H1 (cell line): ENCODE measurements around the gene RHBG. TPM values are rescaled to one million over a fixed set of nuclear protein-coding genes. Genes with fewer than 3 reads are reported as not detected.

Experiments
- CTCF ChIA-PET: fragments of 300-600 bp; sonication (Branson Sonifier 250); formaldehyde crosslinking; loops from one replicate; lab custom pipeline; 2021; ENCODE audit not compliant: partially characterized antibody; lab: Charles Lee
- POLR2A ChIA-PET: fragments of 300-600 bp; sonication (Branson Sonifier 250); formaldehyde crosslinking; loops from one replicate; lab custom pipeline; 2021; ENCODE audit warnings: inconsistent platforms; ENCODE audit not compliant: partially characterized antibody; lab: Charles Lee
- DNase-seq, 2 experiments: peaks; one replicate each; pipeline versions ENCODE4 v3.0.0 to v3.0.0-alpha.2; 2010 to 2022; ENCODE audit warnings: low spot score in 2 of 2, low read depth in 1 of 2, mixed read lengths in 1 of 2
- FAIRE-seq: peaks from 2 replicates; lab custom pipeline; 2011; peaks lifted over from hg19 to GRCh38; lab: Jason Lieb, UNC
- H2AFZ ChIP-seq: 2 replicates; pipeline ENCODE4 v1.8.1; 2012; ENCODE audit warnings: low read length, inconsistent platforms
- H2AK5ac ChIP-seq: 2 replicates; pipeline ENCODE4 v1.6.1; 2013; ENCODE audit warnings: low read depth, low read length
- H2BK120ac ChIP-seq: replicated peaks from 2 replicates; pipeline ENCODE3; 2013; ENCODE audit warnings: low read depth, low read length, inconsistent platforms
- H2BK12ac ChIP-seq: 2 replicates; pipeline ENCODE4 v1.6.1; 2013; ENCODE audit warnings: low read depth, low read length
- H2BK15ac ChIP-seq: 2 replicates; pipeline ENCODE4 v1.6.1; 2013; ENCODE audit warnings: low read length
- H2BK20ac ChIP-seq: 2 replicates; pipeline ENCODE4 v1.6.1; 2013; ENCODE audit warnings: low read length
- H2BK5ac ChIP-seq: 2 replicates; pipeline ENCODE4 v1.6.1; 2013; ENCODE audit warnings: low read depth, low read length
- H3K14ac ChIP-seq: 2 replicates; pipeline ENCODE4 v1.6.1; 2013; ENCODE audit warnings: inconsistent platforms; ENCODE audit not compliant: insufficient read length
- H3K18ac ChIP-seq: 2 replicates; pipeline ENCODE4 v1.6.1; 2013; ENCODE audit warnings: low read length; ENCODE audit errors: extremely low read depth
- H3K23ac ChIP-seq: 2 replicates; pipeline ENCODE4 v1.6.1; 2013; ENCODE audit warnings: inconsistent platforms; ENCODE audit not compliant: insufficient read length
- H3K23me2 ChIP-seq: 2 replicates; pipeline ENCODE4 v1.6.1; 2013; ENCODE audit warnings: low read depth, low read length
- H3K27ac ChIP-seq: 2 replicates; pipeline ENCODE4 v1.6.1; 2011; ENCODE audit warnings: low read depth, low read length, inconsistent platforms
- H3K27me3 ChIP-seq, 4 experiments: replicated peaks in 1 of 4; 1 replicate in 1 of 4; 2 replicates in 3 of 4; pipeline versions ENCODE4 v1.6.1 to v1.8.1; 2011 to 2013; ENCODE audit warnings: low read length in 3 of 4, mild to moderate bottlenecking in 3 of 4, inconsistent platforms in 2 of 4, mixed read lengths in 2 of 4, moderate library complexity in 1 of 4; ENCODE audit not compliant: control insufficient read depth in 3 of 4, insufficient read depth in 3 of 4; ENCODE audit errors: extremely low read depth in 1 of 4
- H3K36me3 ChIP-seq, 4 experiments: 2 replicates each; pipeline versions ENCODE4 v1.6.1 to v1.8.1; 2011 to 2013; ENCODE audit warnings: mild to moderate bottlenecking in 4 of 4, low read length in 3 of 4, moderate library complexity in 2 of 4, control low read depth in 1 of 4, inconsistent platforms in 1 of 4; ENCODE audit not compliant: insufficient read depth in 4 of 4, control insufficient read depth in 2 of 4
- H3K4ac ChIP-seq: replicated peaks from 2 replicates; pipeline ENCODE3; 2013; ENCODE audit warnings: low read length, low read depth, mixed read lengths, inconsistent platforms; ENCODE audit not compliant: insufficient read length
- H3K4me1 ChIP-seq, 4 experiments: replicated peaks in 1 of 4; 1 replicate in 1 of 4; 2 replicates in 3 of 4; pipeline versions ENCODE4 v1.6.1 to v1.8.1; 2011 to 2013; ENCODE audit warnings: low read length in 3 of 4, inconsistent platforms in 2 of 4, mixed read lengths in 1 of 4; ENCODE audit not compliant: insufficient read depth in 4 of 4, control insufficient read depth in 3 of 4
- H3K4me2 ChIP-seq, 2 experiments: 2 replicates each; pipeline versions ENCODE4 v1.6.1 to v1.8.1; 2011 to 2013; ENCODE audit warnings: low read depth in 2 of 2, low read length in 2 of 2, control low read depth in 1 of 2, inconsistent platforms in 1 of 2, mild to moderate bottlenecking in 1 of 2; ENCODE audit not compliant: insufficient read depth in 1 of 2
- H3K4me3 ChIP-seq, 4 experiments: fragments of 200-600, 300-600 bp in 1 of 4; sonication (generic), shearing (Covaris generic), sonication (Bioruptor Twin) in 1 of 4; 2 replicates each; pipeline versions ENCODE4 v1.5.1 to v1.8.1; 2011 to 2016; ENCODE audit warnings: low read length in 4 of 4, low read depth in 3 of 4, control low read depth in 2 of 4, inconsistent platforms in 2 of 4, mild to moderate bottlenecking in 2 of 4, mixed read lengths in 1 of 4, moderate library complexity in 1 of 4; ENCODE audit not compliant: insufficient read depth in 2 of 4; ENCODE audit errors: extremely low read depth in 1 of 4
- H3K56ac ChIP-seq: replicated peaks from 2 replicates; pipeline ENCODE3; 2013; ENCODE audit warnings: low read depth, mild to moderate bottlenecking, mixed read lengths, low read length, inconsistent platforms; ENCODE audit not compliant: insufficient read length
- H3K79me1 ChIP-seq: 2 replicates; pipeline ENCODE4 v1.6.1; 2013; ENCODE audit warnings: low read depth, low read length, control low read depth
- H3K79me2 ChIP-seq, 2 experiments: 2 replicates each; pipeline versions ENCODE4 v1.6.1 to v1.8.1; 2012 to 2013; ENCODE audit warnings: low read length in 2 of 2, mild to moderate bottlenecking in 2 of 2, inconsistent platforms in 1 of 2; ENCODE audit not compliant: insufficient read depth in 2 of 2, control insufficient read depth in 1 of 2
- H3K9ac ChIP-seq, 4 experiments: replicated peaks in 1 of 4; 1 replicate in 1 of 4; 2 replicates in 3 of 4; pipeline versions ENCODE4 v1.6.1 to v1.8.1; 2011 to 2013; ENCODE audit warnings: low read depth in 3 of 4, low read length in 3 of 4, control low read depth in 2 of 4, mild to moderate bottlenecking in 2 of 4, moderate library complexity in 2 of 4, inconsistent platforms in 1 of 4; ENCODE audit errors: extremely low read depth in 1 of 4
- H3K9me3 ChIP-seq, 2 experiments: 2 replicates each; pipeline versions ENCODE4 v1.6.1 to v1.8.1; 2012 to 2013; ENCODE audit warnings: mild to moderate bottlenecking in 2 of 2, moderate library complexity in 2 of 2, control low read depth in 1 of 2, inconsistent platforms in 1 of 2, low read depth in 1 of 2, low read length in 1 of 2, mixed read lengths in 1 of 2; ENCODE audit not compliant: insufficient read depth in 2 of 2
- H4K20me1 ChIP-seq, 2 experiments: replicated peaks in 1 of 2; 2 replicates each; pipeline versions ENCODE3 to v1.8.1; 2011 to 2013; ENCODE audit warnings: inconsistent platforms in 2 of 2, low read length in 2 of 2, mild to moderate bottlenecking in 1 of 2; ENCODE audit not compliant: insufficient read depth in 2 of 2, control insufficient read depth in 1 of 2
- H4K5ac ChIP-seq: 2 replicates; pipeline ENCODE4 v1.6.1; 2013; ENCODE audit warnings: low read length, low read depth, mixed read lengths, inconsistent platforms; ENCODE audit not compliant: insufficient read length
- H4K8ac ChIP-seq: 2 replicates; pipeline ENCODE4 v1.8.0; 2013; ENCODE audit warnings: mild to moderate bottlenecking, moderate library complexity, low read length, inconsistent platforms; ENCODE audit not compliant: insufficient read depth; ENCODE audit errors: extremely low read depth
- H4K91ac ChIP-seq: replicated peaks from 2 replicates; pipeline ENCODE3; 2013; ENCODE audit warnings: low read length, mixed read lengths, inconsistent platforms; ENCODE audit not compliant: insufficient read length
- CTBP2 ChIP-seq: IDR thresholded peaks from 2 replicates; pipeline ENCODE4 v1.7.0; 2011; ENCODE audit warnings: borderline replicate concordance, mild to moderate bottlenecking, moderate library complexity, mixed read lengths, low read length; ENCODE audit not compliant: insufficient read depth, insufficient read length
- KDM1A ChIP-seq: fragments of 200-600, 300-600 bp; sonication (generic); IDR thresholded peaks from 2 replicates; pipeline ENCODE4 v1.7.1; 2016; ENCODE audit warnings: mild to moderate bottlenecking, low read length, borderline replicate concordance
- KDM5A ChIP-seq: fragments of 200-600 bp; IDR thresholded peaks from 2 replicates; pipeline ENCODE4 v1.7.1; 2012; ENCODE audit warnings: mild to moderate bottlenecking, low read length, inconsistent platforms, mixed read lengths
- PHF8 ChIP-seq: fragments of 200-600 bp; sonication (generic); conservative IDR thresholded peaks from 2 replicates; pipeline ENCODE4 v1.7.1; 2012; ENCODE audit warnings: low read depth, mild to moderate bottlenecking, inconsistent platforms, low read length, moderate library complexity
- RXRA ChIP-seq: IDR thresholded peaks from 2 replicates; pipeline ENCODE4 v1.6.1; 2011; ENCODE audit warnings: low read depth, mild to moderate bottlenecking, low read length, moderate library complexity; ENCODE audit not compliant: insufficient read depth
- WGBS, 2 experiments: shearing (Covaris generic) in 1 of 2; methylation state at CpG; one replicate each; pipeline versions ENCODE4 v1.1.6 to v1.1.7; 2013 to 2015; ENCODE audit warnings: low lambda C conversion rate in 2 of 2, mixed read lengths in 2 of 2, inconsistent platforms in 1 of 2, low coverage in 1 of 2, missing lambda C conversion rate in 1 of 2; ENCODE audit not compliant: insufficient replicate concordance in 2 of 2, insufficient coverage in 1 of 2, insufficient read length in 1 of 2; ENCODE audit errors: extremely low coverage in 1 of 2, missing lambda C conversion rate in 1 of 2; 5-methylcytosine and 5-hydroxymethylcytosine counted together
- polyA plus RNA-seq, 7 experiments: library from polyadenylated mRNA; depleted of rRNA in 3 of 7; stranded (reverse) in 5 of 7; unstranded in 2 of 7; fragments of >200 nt in 5 of 7; fragments of 200-250 nt in 2 of 7; gene quantifications; 1 replicate in 5 of 7; 2 replicates in 1 of 7; 4 replicates in 1 of 7; pipeline versions ENCODE4 v1.2.1 to v1.2.3, GENCODE V29; 2011 to 2013; ENCODE audit warnings: missing spikeins in 2 of 7, mixed read lengths in 2 of 7
- total RNA-seq: library from RNA; stranded (reverse); fragmentation: NEBNext Ultra II Directional; extraction: Animal tissue kit (Norgen Biotek cat#: 25700); gene quantifications from 2 replicates; pipeline ENCODE4 v1.2.1, GENCODE V29; 2021

Gene RHBG
- total and polyA plus RNA-seq, 2 of the 8 experiments (the other 6 are each of a cell fraction or from before 2014, with no cell fraction given) = 2.6 to 2.7 TPM

DNA sequence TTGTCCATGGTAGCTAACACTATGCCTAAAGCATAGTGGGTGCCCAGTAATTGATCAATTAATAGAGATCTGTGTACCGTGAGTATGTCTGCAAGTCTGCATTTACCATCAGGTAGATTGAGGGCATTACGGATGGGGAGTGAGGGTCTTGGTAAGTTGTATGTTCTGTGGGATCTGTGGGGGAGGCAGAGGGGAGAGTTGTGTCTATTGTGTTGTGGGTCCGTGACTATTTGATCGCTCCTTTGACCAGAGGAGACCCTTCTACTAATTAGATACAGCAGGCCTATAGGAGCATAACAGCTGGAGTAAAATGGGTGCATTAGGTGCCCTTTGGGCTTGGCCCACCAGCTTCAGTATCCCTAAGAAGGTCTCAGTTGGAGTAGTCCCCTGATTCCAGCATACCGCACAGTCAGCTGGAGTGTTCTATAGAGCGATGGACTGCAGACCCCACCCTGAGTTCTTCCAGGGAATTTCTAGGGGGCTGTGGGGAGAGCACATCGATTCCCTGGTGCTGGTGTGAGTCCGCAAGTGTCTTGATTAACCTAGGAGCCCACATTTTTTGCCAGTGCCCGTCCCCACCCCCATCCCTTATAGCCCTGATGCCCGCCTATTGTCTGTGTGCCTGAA is 55.9 kb downstream of the RHBG start:
- no peak overlapping the region for H3K23ac ChIP-seq
- no peak overlapping the region for H3K9ac ChIP-seq
- no peak overlapping the region for H2BK120ac ChIP-seq
- H3K9me3 ChIP-seq = no peaks in the 10 kb centered on the region
- H3K79me1 ChIP-seq = no peaks in the 10 kb centered on the region
- H4K20me1 ChIP-seq = no peaks in the 10 kb centered on the region
- H3K79me2 ChIP-seq = no peaks in the 10 kb centered on the region
- no peak overlapping the region for H3K4me3 ChIP-seq
- TF ChIP-seq PHF8 (no peak), KDM1A (no peak), CTBP2 (no peak), RXRA (no peak), KDM5A (no peak)
- no peak overlapping the region for H3K56ac ChIP-seq
- peaks cover 16% of the 10 kb centered on the region for H3K23me2 ChIP-seq
- H4K91ac ChIP-seq = no peak overlapping the region
- no peaks in the 10 kb centered on the region for H3K36me3 ChIP-seq
- no peak overlapping the region for H4K8ac ChIP-seq
- no peak overlapping the region for H2BK12ac ChIP-seq
- FAIRE-seq (no peak), DNase-seq (no peak)
- CTCF ChIA-PET = interaction anchor here (1.1 to 14.9 kb wide), 7 partner anchors 9 to 40 kb away, joined by 3 to 124 read pairs (median 31); no protein-coding TSS in a partner anchor
- no peak overlapping the region for H2BK5ac ChIP-seq
- POLR2A ChIA-PET = interaction anchor here (1.0 to 5.2 kb wide), 4 partner anchors 10 to 76 kb away, joined by 3 to 74 read pairs (median 10); partner anchors contain the start of gene MEF2D
- no peak overlapping the region for H2BK20ac ChIP-seq
- no peak overlapping the region for H2AK5ac ChIP-seq
- peaks cover 11 to 32% (median 18%) of the 10 kb centered on the region in 4 experiments for H3K4me1 ChIP-seq
- H2AFZ ChIP-seq = no peak overlapping the region
- no peak overlapping the region for H3K27ac ChIP-seq
- H4K5ac ChIP-seq = no peak overlapping the region
- no peak overlapping the region for H3K14ac ChIP-seq
- WGBS, 2 experiments = 84% methylated on average over 10 of the region's 10 CpGs; no CpG with 5 or more reads in 1 of the 2 experiments
- H3K4me2 ChIP-seq = no peak overlapping the region
- no peak overlapping the region for H2BK15ac ChIP-seq
- H3K18ac ChIP-seq = no peak overlapping the region
- H3K4ac ChIP-seq = no peak overlapping the region
- H3K27me3 ChIP-seq = peaks cover 66 to 98% (median 92%) of the 10 kb centered on the region in 4 experiments
